GM18861 (cell line): ENCODE data around the gene INAVA.

Experiments used
- ATAC-seq: cut with Tn5 transposase; IDR thresholded peaks from one replicate; pipeline ENCODE4 v1.9.1; 2021; ENCODE audit not compliant: unreplicated experiment

INAVA gene

DNA sequence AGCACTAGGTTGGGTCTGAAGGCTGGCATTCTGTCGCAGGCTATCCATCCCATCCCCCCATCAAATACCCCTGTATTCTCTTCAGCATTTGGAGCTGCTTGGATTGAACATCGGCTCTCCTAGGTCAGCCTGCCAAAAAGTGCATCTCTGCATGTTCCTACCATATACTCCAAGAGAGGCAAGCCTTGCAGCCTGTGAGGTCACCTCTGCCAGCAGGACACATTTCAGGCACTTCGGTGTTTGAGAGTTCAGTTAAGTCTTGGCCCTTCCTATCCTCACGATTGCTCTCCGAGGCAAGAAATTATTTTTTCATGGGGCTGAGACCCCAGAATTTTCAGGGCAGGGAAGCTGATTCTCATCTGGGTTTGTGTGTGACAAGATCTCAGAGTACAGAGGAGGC lies 19.3 kb upstream of the INAVA start:
- ATAC-seq, result no peak

- no peak for ATAC-seq
Measured at GRCh38 chr1:200877010-200877409, 17.7 kb upstream of the INAVA start.

GRCh38 chr1:200877839-200878551 lies 16.7 kb upstream of the INAVA start:
- ATAC-seq, result peak; percentile 81

DNA sequence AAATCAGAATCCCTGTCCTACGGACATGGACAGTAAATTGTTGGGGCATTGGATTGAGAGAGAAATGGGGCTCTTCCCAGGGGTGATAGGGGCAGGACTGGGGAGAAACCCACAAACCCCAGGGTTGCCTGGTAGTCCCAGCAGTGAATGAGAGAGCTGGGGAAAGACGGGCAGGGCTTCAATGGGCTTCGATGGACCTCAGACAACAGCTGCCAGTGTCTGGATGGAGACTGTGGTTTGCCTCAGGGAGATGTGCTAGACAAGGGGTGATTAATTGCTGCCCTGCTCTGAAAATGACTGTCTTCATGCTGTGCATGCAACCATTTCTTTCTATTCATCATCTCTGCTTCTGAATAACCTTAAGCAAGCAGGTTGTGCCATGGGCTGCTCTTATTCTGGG lies 14.5 kb upstream of the INAVA start:
- ATAC-seq, result peak; percentile 53

DNA sequence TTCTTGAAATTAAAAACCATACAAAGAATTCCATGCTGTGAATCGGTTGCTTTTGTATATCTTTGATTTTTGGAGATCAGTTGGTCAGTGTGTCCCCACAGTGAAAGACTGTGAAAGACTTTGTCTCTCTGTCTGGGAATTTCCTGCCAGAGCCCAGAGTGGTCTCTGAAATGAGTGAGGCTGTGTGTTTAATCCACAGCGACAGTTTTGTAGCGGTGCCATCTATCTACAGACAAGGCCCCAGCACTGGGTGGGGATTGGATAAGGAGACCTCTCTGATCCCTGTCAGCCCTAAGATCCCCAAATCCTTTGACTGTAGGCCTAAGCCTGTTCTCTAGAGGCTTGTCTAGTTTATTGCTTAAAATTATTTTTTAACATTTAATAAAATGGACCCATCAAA lies 11.6 kb upstream of the INAVA start:
- ATAC-seq, result no peak

DNA sequence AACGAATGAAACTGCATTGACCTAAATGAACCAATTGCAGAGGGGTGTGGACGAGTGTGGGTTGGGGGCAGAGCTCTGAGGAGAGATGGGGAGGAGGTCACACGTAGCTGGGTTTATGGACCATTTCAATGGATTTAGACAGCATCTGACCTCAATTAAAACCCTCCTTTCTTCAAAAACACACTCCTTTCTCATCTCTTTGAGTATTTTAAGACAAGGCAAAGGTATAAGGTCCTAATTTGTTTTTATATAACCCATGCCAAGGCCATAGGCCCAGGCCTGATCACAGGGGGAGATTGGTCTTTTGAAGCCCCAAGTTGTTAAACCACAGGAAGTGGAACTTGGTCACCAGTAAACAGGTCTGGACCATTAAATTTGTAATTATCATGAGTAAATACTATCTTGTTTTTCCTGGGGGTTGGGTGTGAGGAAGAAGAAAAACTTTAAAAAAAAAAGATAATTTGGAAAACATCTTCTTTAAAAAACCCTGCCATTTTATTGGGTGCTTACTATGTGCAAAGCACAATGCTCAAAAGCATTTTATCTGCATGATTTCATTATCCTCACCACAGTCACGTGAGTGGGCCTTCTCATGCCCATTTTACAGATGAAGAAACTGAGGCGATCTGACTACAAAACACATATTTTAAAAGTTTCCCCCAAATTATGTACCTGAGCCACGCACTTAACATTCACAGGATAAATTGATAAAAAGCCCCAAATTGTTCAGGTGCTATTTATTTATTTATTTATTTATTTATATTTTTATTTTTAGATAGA lies 8.9 kb upstream of the INAVA start:
- no peak for ATAC-seq

GRCh38 chr1:200886594-200886993 lies 8.1 kb upstream of the INAVA start:
- no peak for ATAC-seq

- ATAC-seq, result no peak
Measured at GRCh38 chr1:200887036-200887435, 7.7 kb upstream of the INAVA start.

- no peak for ATAC-seq
Measured at GRCh38 chr1:200887772-200888348, 6.8 kb upstream of the INAVA start.

GRCh38 chr1:200888349-200888838 lies 6.3 kb upstream of the INAVA start:
- peak; percentile 85 for ATAC-seq

- ATAC-seq, result no peak
Measured at GRCh38 chr1:200889571-200889970, 5.1 kb upstream of the INAVA start.

GRCh38 chr1:200890027-200890426 lies 4.7 kb upstream of the INAVA start:
- ATAC-seq, result no peak

GRCh38 chr1:200890818-200891773 lies 3.6 kb upstream of the INAVA start:
- ATAC-seq, result no peak

DNA sequence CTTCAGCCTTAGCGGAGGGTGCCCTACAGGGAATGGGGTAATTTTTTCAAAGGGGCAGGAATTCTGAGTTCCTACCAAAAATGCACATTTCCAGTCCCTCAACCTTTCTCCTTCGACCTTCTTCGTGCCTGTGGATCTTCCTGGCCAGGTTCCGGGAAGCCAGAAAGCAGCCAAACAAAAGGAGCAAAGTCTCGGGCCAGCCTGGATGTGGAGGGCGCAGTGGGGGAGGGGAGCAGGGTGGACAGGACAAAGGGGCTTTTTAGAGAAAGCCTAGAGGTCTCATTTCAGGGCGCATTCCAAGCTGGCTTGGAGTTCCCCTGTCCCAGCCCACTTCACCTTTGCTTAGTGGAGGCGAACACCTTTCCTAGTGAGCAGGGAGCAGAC lies 2.9 kb upstream of the INAVA start:
- ATAC-seq, result no peak

- ATAC-seq, result no peak
Measured at GRCh38 chr1:200892546-200892945, 2.2 kb upstream of the INAVA start.

DNA sequence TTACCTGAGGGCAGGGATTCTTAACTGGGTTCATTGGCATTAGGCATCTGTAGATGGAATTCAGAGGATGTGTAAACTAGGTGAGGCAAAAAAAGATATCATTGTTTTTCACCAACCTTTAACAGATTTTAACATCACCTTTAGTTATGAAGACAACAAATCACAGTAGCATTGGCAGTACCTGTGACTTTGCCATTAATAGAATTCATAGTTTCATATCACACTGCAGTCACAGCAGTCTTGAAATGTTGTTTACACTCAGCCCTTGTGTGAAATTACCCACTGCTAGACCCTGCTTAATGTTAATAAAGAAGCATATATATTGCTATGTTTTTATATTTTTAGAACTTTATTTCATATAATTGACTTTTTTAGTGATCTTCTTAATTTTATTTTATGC lies 1.7 kb upstream of the INAVA start:
- ATAC-seq, result no peak

- ATAC-seq, result no peak
Measured at GRCh38 chr1:200893411-200893901, 1.2 kb upstream of the INAVA start.

DNA sequence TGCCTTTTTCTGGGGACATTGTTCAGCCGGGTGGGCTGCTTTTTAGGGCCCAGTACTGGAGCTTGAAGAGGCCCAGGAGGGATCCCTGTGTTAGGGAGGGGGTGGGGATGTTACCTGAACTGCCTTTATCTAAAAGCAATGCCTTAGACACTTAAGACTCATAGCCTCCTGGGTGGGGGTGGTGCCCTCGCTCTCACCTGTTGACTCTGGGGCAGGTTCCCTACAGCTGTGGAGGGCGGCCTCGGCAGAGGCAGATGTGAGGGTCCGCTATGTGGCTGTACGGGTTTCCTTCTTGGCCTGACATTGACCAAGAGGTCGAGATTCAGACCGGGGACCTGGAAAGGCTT lies 716 bp downstream of the INAVA start:
- ATAC-seq, result no peak

DNA sequence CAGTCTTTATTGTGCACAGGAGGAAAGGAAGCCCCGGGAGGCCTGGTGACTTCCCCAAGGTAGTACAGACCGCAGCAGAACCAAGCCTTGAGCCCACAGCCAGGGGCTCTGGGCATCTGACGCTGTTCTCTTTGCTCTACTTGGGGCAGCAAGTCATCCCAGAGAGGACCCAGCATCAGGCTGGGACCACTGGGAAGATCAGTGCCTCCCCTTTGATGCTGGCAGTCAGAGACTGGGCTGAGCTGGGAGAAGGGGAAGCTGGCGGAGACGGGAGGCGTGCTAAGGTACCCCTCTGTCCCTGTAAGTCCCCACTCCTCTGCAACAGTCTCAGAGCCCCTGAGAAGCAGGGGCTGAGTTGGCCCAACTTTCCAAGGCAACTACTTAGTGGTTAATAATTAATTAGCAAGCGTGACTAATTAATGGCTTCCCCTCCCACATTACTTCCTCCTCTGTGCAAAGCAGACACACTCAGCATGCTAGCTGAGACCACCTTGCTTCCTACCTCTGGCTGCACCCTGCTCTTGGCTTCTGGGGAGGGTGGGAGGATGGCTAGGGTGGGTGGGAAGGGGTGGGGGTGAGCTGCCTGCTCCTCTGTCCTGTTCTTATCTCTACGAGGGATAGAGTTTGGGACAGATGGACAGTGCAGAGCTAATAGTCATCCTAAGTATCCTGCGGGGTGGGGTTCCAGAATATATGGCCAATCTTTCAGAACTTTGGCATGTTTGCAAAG lies 1.3 kb downstream of the INAVA start:
- ATAC-seq, result peak; percentile 81

DNA sequence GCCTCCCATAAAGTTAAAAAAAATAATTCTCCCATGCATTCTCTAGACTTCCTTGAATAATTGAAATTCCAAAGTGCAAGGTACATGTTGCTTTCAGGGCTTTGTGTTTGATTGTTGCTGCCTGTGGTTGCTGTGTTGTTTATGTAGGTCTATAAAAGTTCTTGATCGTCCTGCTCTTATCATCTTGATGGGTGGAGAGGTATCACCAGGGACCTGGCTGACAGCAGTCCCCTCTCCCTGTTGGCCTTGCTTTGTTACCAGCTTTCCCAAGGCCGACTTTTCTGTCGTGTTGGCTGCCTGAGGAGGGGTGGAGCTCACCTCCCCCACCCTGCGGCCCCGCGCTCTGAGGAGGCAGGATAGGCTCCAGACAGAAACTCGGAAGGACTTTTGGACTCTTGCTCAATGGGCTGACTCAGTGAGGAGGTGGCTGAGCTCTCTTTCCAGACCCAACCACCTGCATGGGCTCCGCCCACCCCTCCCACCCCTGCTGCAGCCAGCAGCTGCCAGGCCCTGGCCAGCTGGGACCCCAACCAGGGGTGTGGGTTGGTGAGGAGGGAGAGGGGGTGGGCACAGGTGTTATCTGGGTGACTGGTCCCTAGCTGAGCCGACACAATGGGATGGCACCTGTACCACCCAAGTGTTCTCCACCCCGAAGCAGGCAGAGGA lies 2.0 kb downstream of the INAVA start:
- ATAC-seq, result no peak
